A549 (cell line): Measurements from ENCODE around the gene ECPAS.

ENCODE experiments used
- CTCF ChIP-seq: fragments of >200 bp; sonication (Bioruptor Twin); formaldehyde crosslinking; IDR thresholded peaks from 3 replicates; pipeline ENCODE4 v1.5.1; 2016
- EHMT2 ChIP-seq: fragments of 200-600 bp; sonication (generic); IDR thresholded peaks from 2 replicates; pipeline ENCODE4 v1.6.1; 2016; ENCODE audit warnings: antibody characterized with exemption, low read depth, mild to moderate bottlenecking, moderate library complexity
- POLR2AphosphoS2 ChIP-seq: conservative IDR thresholded peaks from 2 replicates; pipeline ENCODE4 v1.6.1; 2012; ENCODE audit warnings: low read length, improper control_type of control experiment, inconsistent platforms
- RFX5 ChIP-seq: fragments of 450-650 bp; IDR thresholded peaks from 2 replicates; pipeline ENCODE4 v1.7.1; 2014; ENCODE audit warnings: antibody characterized with exemption, mild to moderate bottlenecking, moderate library complexity
- ZNF302 ChIP-seq: fragments of 250-450 bp; sonication (Bioruptor Pico); IDR thresholded peaks from 2 replicates; pipeline ENCODE4 v1.9.0; 2021; ENCODE audit warnings: inconsistent platforms, mild to moderate bottlenecking, moderate library complexity
- TF ChIP-seq, protein P1 (sequence below): fragments of 450-650 bp; IDR thresholded peaks from 2 replicates; pipeline ENCODE4 v1.6.1; 2014; ENCODE audit warnings: antibody characterized with exemption

DNA sequence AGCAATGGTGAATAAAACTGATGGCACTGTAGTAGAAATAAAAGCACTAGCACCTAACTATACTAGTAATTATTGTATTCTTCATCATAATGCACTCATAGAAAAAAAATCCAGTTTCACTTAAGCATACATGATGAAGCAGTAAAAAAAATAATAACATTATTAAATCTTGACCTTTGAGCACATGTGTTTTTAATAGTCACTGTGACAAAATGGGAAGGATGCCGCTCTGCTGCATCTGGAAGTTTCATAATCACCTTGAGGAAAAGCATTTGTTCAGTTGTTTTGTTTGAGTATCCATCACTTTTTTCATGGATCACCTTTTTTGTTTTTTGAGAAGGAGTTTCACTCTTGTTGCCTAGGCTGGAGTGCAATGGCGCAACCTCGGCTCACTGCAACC, 167.4 kb downstream of the ECPAS start:
- TF ChIP-seq POLR2AphosphoS2 (no peak), CTCF (no peak), RFX5 (no peak), ZNF302 (CRISPR knock-in tag) (no peak), EHMT2 (no peak)
- TF ChIP-seq, protein P1, sequence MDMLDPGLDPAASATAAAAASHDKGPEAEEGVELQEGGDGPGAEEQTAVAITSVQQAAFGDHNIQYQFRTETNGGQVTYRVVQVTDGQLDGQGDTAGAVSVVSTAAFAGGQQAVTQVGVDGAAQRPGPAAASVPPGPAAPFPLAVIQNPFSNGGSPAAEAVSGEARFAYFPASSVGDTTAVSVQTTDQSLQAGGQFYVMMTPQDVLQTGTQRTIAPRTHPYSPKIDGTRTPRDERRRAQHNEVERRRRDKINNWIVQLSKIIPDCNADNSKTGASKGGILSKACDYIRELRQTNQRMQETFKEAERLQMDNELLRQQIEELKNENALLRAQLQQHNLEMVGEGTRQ = no peak
